Smooth muscle cell (in vitro differentiated cells): ENCODE data around the gene GMEB2. TPM values are rescaled to one million over a fixed set of nuclear protein-coding genes. Genes with fewer than 3 reads are reported as not detected.

Source experiments
- DNase-seq: peaks from one replicate; lab custom pipeline; 2025; ENCODE audit not compliant: unreplicated experiment; lab: John Stamatoyannopoulos, UW
- H2AFZ ChIP-seq: fragments of 200-600 bp; sonication (generic); 2 replicates; pipeline ENCODE4 v1.6.0; 2016; ENCODE audit warnings: antibody characterized with exemption, low read depth, mild to moderate bottlenecking
- H3F3A ChIP-seq: fragments of 200-600 bp; sonication (generic); 2 replicates; pipeline ENCODE4 v1.6.0; 2017; ENCODE audit warnings: antibody characterized with exemption, low read depth
- H3K27ac ChIP-seq: fragments of 200-600 bp; sonication (generic); 2 replicates; pipeline ENCODE4 v1.5.1; 2016; ENCODE audit warnings: low read depth, mild to moderate bottlenecking
- H3K27me3 ChIP-seq: fragments of 200-600 bp; sonication (generic); 2 replicates; pipeline ENCODE4 v1.6.1; 2016; ENCODE audit warnings: low read depth, mild to moderate bottlenecking
- H3K36me3 ChIP-seq: fragments of 200-600 bp; sonication (generic); 2 replicates; pipeline ENCODE4 v1.5.1; 2016; ENCODE audit warnings: low read depth
- H3K4me1 ChIP-seq: fragments of 200-600 bp; sonication (generic); 2 replicates; pipeline ENCODE4 v1.5.1; 2016; ENCODE audit warnings: low read depth
- H3K4me2 ChIP-seq: fragments of 200-600 bp; sonication (generic); 2 replicates; pipeline ENCODE4 v1.6.0; 2016; ENCODE audit warnings: mild to moderate bottlenecking
- H3K4me3 ChIP-seq: fragments of 200-600 bp; sonication (generic); 2 replicates; pipeline ENCODE4 v1.5.1; 2016; ENCODE audit warnings: mild to moderate bottlenecking
- H3K79me2 ChIP-seq: fragments of 200-600 bp; sonication (generic); 2 replicates; pipeline ENCODE4 v1.6.0; 2016; ENCODE audit warnings: low read depth, mild to moderate bottlenecking
- H3K9ac ChIP-seq: fragments of 200-600 bp; sonication (generic); 2 replicates; pipeline ENCODE4 v1.6.0; 2016; ENCODE audit warnings: low read depth
- H3K9me3 ChIP-seq: fragments of 200-600 bp; sonication (generic); replicated peaks from 2 replicates; pipeline ENCODE4 v1.5.1; 2016; ENCODE audit warnings: low read depth
- H4K20me1 ChIP-seq: fragments of 200-600 bp; sonication (generic); 2 replicates; pipeline ENCODE4 v1.6.0; 2016; ENCODE audit warnings: low read depth
- WGBS: methylation state at CpG from one replicate; pipeline ENCODE4 v1.1.7; 2016; ENCODE audit warnings: low lambda C conversion rate; 5-methylcytosine and 5-hydroxymethylcytosine counted together
- polyA plus RNA-seq: library from polyadenylated mRNA; unstranded; fragments of >200 nt; fragmentation: Nextera tagmentation; extraction: Ambion mirVana; gene quantifications from 2 replicates; pipeline ENCODE4 v1.2.1, GENCODE V29; 2016
- total RNA-seq: library from RNA; depleted of rRNA; stranded (reverse); fragments of >200 nt; gene quantifications from 2 replicates; pipeline ENCODE4 v1.2.3, GENCODE V29; 2014
- TF ChIP-seq, protein P1 (sequence below): fragments of 200-600 bp; sonication (generic); IDR thresholded peaks from 2 replicates; pipeline ENCODE4 v1.5.1; 2017; ENCODE audit warnings: borderline replicate concordance, mild to moderate bottlenecking, antibody characterized with exemption; ENCODE audit not compliant: insufficient read depth, poor library complexity, severe bottlenecking

Gene GMEB2
- total and polyA plus RNA-seq, 2 experiments from 2014 or later: 8.9 to 11.3 TPM

DNA sequence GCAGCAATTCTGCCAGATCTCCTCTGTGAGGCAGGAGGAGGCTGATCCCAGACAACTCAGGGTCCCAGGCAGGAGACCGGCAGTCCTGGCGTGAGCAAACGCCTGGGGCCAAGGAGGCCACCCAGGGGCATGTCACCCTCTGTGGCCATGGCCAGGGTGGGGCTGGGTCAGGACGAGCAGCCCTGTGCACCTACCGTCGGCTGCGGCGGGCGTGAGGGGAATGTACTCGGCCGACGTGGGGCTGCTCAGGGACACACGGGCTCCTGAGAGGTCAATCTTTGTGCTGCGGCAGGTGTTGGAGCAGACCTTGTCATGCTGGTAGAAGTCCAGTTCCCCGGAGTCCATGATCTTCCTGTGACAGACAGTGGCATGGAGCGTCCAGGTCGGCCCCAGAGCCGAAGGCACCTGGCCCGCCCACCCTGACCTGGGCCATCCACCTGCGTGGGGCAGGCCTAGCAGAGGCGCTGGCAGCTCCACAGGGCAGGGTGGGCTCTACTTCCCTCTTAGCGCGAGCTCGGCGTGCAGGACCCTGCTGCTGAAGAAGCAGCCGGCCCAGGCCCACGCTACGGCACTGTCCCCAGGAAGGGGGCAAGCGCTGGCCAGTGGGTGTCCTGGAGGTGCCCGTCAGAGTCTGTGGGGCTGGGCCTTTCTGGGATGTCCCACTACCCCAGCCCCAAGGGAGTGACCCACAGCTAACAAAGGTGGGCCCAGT, 31.3 kb downstream of the GMEB2 start:
- TF ChIP-seq, protein P1, sequence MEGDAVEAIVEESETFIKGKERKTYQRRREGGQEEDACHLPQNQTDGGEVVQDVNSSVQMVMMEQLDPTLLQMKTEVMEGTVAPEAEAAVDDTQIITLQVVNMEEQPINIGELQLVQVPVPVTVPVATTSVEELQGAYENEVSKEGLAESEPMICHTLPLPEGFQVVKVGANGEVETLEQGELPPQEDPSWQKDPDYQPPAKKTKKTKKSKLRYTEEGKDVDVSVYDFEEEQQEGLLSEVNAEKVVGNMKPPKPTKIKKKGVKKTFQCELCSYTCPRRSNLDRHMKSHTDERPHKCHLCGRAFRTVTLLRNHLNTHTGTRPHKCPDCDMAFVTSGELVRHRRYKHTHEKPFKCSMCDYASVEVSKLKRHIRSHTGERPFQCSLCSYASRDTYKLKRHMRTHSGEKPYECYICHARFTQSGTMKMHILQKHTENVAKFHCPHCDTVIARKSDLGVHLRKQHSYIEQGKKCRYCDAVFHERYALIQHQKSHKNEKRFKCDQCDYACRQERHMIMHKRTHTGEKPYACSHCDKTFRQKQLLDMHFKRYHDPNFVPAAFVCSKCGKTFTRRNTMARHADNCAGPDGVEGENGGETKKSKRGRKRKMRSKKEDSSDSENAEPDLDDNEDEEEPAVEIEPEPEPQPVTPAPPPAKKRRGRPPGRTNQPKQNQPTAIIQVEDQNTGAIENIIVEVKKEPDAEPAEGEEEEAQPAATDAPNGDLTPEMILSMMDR: no peak
- H3K4me2 ChIP-seq: no peak overlapping the region
- H3K4me3 ChIP-seq: no peak overlapping the region
- 94% methylated on average over 23 of the region's 30 CpGs for WGBS
- H3K27ac ChIP-seq: no peak overlapping the region
- H3K9me3 ChIP-seq: no peaks in the 10 kb centered on the region
- H3K36me3 ChIP-seq: no peaks in the 10 kb centered on the region
- no peak for DNase-seq
- no peaks in the 10 kb centered on the region for H3K4me1 ChIP-seq
- no peaks in the 10 kb centered on the region for H4K20me1 ChIP-seq
- no peaks in the 10 kb centered on the region for H3F3A ChIP-seq
- no peak overlapping the region for H2AFZ ChIP-seq
- H3K79me2 ChIP-seq: no peaks in the 10 kb centered on the region
- H3K27me3 ChIP-seq: no peaks in the 10 kb centered on the region
- no peak overlapping the region for H3K9ac ChIP-seq

DNA sequence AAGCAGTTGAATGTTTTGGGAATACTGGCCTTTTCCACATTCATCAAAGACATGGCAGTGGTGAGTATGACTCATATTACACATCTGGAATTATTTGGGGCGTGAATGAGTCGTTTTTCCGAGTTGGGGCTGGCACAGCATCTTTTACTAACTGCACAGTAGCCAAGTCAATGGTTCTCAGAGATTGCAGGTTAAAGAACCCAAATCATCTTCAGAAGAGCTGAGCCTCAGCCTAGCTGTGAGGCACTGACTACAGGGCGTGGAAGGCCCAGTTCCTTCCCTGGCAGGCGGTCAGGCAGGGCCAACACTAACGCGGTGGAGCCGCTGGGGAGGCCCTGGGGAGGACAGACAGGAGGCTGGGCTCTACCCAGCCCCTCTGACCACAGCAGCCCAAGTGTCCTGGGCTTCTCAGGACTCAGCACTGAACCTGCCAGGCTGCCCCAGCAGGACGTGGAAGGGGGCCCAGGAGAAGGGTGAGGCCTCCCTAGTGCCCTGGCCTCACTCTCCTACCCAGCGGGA, 32.8 kb downstream of the GMEB2 start:
- WGBS: 81% methylated on average over 10 of the region's 10 CpGs
- Histone ChIP-seq H3K27ac (no peak overlapping the region), H3K4me1 (no peaks in the 10 kb centered on the region), H3K9ac (no peak overlapping the region), H3K27me3 (no peaks in the 10 kb centered on the region), H3K79me2 (no peaks in the 10 kb centered on the region), H3K9me3 (no peaks in the 10 kb centered on the region), H3K36me3 (no peaks in the 10 kb centered on the region), H3K4me3 (no peak overlapping the region), H3K4me2 (no peak overlapping the region), H3F3A (no peaks in the 10 kb centered on the region), H2AFZ (no peak overlapping the region), H4K20me1 (no peaks in the 10 kb centered on the region)
- TF ChIP-seq, protein P1: no peak
- no peak for DNase-seq

DNA sequence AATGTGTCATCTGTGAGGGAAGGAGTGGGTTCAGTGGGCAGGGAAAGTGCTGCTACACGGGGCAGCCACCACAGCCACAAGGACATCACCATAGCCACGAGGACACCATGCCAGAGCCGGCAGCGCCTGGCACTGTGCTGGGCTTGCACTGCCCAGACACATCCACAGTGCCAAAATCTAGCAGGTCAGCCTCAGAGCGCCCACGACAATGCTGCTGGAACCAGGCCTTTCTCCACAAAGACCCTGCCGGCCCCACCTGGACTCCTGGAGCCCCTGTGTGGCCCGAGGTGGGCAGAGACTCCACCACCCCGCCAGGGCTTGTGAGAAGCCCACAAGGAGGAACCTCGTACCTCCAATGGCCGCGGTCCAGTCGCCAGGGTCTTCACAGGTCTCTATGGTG, 34.2 kb downstream of the GMEB2 start:
- Histone ChIP-seq H3K4me3 (no peak overlapping the region), H3K4me2 (no peak overlapping the region), H3K9ac (no peak overlapping the region), H2AFZ (no peak overlapping the region), H3K27ac (no peak overlapping the region), H3K36me3 (no peaks in the 10 kb centered on the region), H3K9me3 (no peaks in the 10 kb centered on the region), H4K20me1 (no peaks in the 10 kb centered on the region), H3K27me3 (no peaks in the 10 kb centered on the region), H3K4me1 (no peaks in the 10 kb centered on the region), H3K79me2 (no peaks in the 10 kb centered on the region), H3F3A (no peaks in the 10 kb centered on the region)
- 96% methylated on average over 13 of the region's 13 CpGs for WGBS
- TF ChIP-seq, protein P1: no peak
- DNase-seq: no peak
